Measurements from ENCODE around the gene ZCCHC7.

DNA sequence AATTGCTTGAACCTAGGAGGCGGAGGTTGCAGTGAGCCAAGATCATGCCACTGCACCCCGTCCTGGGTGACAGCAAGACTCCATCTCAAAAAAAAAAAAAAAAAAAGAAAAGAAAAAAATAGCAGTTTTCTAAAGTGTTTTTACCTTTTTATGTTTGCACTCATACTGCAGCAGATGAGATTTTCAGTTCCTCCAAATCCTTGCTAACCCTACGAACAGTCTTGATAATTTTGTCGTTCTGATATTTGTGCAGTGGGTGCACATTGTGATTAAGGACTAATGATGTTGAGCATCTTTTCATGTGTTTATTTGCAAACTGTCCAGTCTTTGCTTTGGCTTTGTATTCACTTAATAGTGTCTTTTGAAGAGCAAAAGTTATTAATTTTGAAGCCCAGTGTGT is 42.9 kb downstream of the ZCCHC7 start:
- TF ChIP-seq CTCF (IDR thresholded peaks at IDR 0.05) (no peak), POLR2A (IDR thresholded peaks at IDR 0.05) (no peak)
